Effector memory CD4-positive, alpha-beta T cell (primary cell): ENCODE results near the gene PRRX1.

ENCODE experiments used
- DNase-seq, 3 donors: peaks; one replicate each; pipeline ENCODE4 v3.0.0-alpha.2; 2020
- H3K27ac ChIP-seq: 2 replicates; pipeline ENCODE4 v1.7.0; 2013; ENCODE audit warnings: mild to moderate bottlenecking, low read length, moderate library complexity; ENCODE audit not compliant: insufficient read depth, poor library complexity, severe bottlenecking
- H3K27me3 ChIP-seq: replicated peaks from 2 replicates; pipeline ENCODE4 v1.7.0; 2013; ENCODE audit warnings: mild to moderate bottlenecking, low read length; ENCODE audit not compliant: insufficient read depth, control insufficient read depth, poor library complexity, severe bottlenecking
- H3K36me3 ChIP-seq: 2 replicates; pipeline ENCODE4 v1.7.0; 2013; ENCODE audit warnings: mild to moderate bottlenecking, low read length, moderate library complexity; ENCODE audit not compliant: control insufficient read depth, insufficient read depth
- H3K4me1 ChIP-seq: 2 replicates; pipeline ENCODE4 v1.7.0; 2013; ENCODE audit warnings: low read length, mild to moderate bottlenecking; ENCODE audit not compliant: control insufficient read depth, insufficient read depth, poor library complexity, severe bottlenecking
- H3K4me3 ChIP-seq: 2 replicates; pipeline ENCODE4 v1.7.0; 2013; ENCODE audit warnings: low read length, low read depth, mild to moderate bottlenecking; ENCODE audit not compliant: insufficient read depth, poor library complexity, severe bottlenecking
- H3K9me3 ChIP-seq: 2 replicates; pipeline ENCODE4 v1.7.0; 2013; ENCODE audit warnings: mild to moderate bottlenecking, low read length, moderate library complexity; ENCODE audit not compliant: control insufficient read depth

The PRRX1 gene

GRCh38 chr1:170699696-170700095 lies 35.8 kb downstream of the PRRX1 start:
- H3K36me3 ChIP-seq = no peaks in the 10 kb centered on the region
- H3K9me3 ChIP-seq = no peaks in the 10 kb centered on the region
- no peak overlapping the region for H3K27ac ChIP-seq
- DNase-seq = no peak
- H3K4me1 ChIP-seq = no peaks in the 10 kb centered on the region
- H3K4me3 ChIP-seq = no peak overlapping the region
- no peaks in the 10 kb centered on the region for H3K27me3 ChIP-seq

GRCh38 chr1:170700842-170701615 lies 37.1 kb downstream of the PRRX1 start:
- H3K4me1 ChIP-seq = no peaks in the 10 kb centered on the region
- no peaks in the 10 kb centered on the region for H3K27me3 ChIP-seq
- no peak overlapping the region for H3K4me3 ChIP-seq
- H3K27ac ChIP-seq = no peak overlapping the region
- no peaks in the 10 kb centered on the region for H3K9me3 ChIP-seq
- H3K36me3 ChIP-seq = no peaks in the 10 kb centered on the region
- no peak for DNase-seq

GRCh38 chr1:170701962-170702361 lies 38.0 kb downstream of the PRRX1 start:
- no peak for DNase-seq
- no peak overlapping the region for H3K27ac ChIP-seq
- H3K9me3 ChIP-seq = no peaks in the 10 kb centered on the region
- no peaks in the 10 kb centered on the region for H3K36me3 ChIP-seq
- H3K27me3 ChIP-seq = no peaks in the 10 kb centered on the region
- no peaks in the 10 kb centered on the region for H3K4me1 ChIP-seq
- no peak overlapping the region for H3K4me3 ChIP-seq

- no peaks in the 10 kb centered on the region for H3K36me3 ChIP-seq
- no peak overlapping the region for H3K4me3 ChIP-seq
- H3K27ac ChIP-seq = no peak overlapping the region
- no peak for DNase-seq
- no peaks in the 10 kb centered on the region for H3K27me3 ChIP-seq
- H3K4me1 ChIP-seq = no peaks in the 10 kb centered on the region
- H3K9me3 ChIP-seq = no peaks in the 10 kb centered on the region
Observed at GRCh38 chr1:170703591-170703990, 39.7 kb downstream of the PRRX1 start.

- Histone ChIP-seq H3K27ac (no peak overlapping the region), H3K36me3 (no peaks in the 10 kb centered on the region), H3K4me1 (no peaks in the 10 kb centered on the region), H3K27me3 (no peaks in the 10 kb centered on the region), H3K4me3 (no peak overlapping the region), H3K9me3 (no peaks in the 10 kb centered on the region)
- DNase-seq = no peak
Observed at GRCh38 chr1:170704256-170704655, 40.3 kb downstream of the PRRX1 start.

GRCh38 chr1:170705981-170706380 lies 42.0 kb downstream of the PRRX1 start:
- no peak for DNase-seq
- Histone ChIP-seq H3K27me3 (no peaks in the 10 kb centered on the region), H3K36me3 (no peaks in the 10 kb centered on the region), H3K27ac (no peak overlapping the region), H3K4me3 (no peak overlapping the region), H3K9me3 (no peaks in the 10 kb centered on the region), H3K4me1 (no peaks in the 10 kb centered on the region)

GRCh38 chr1:170707117-170707516 lies 43.2 kb downstream of the PRRX1 start:
- Histone ChIP-seq H3K9me3 (no peaks in the 10 kb centered on the region), H3K4me1 (no peaks in the 10 kb centered on the region), H3K27ac (no peak overlapping the region), H3K36me3 (no peaks in the 10 kb centered on the region), H3K4me3 (no peak overlapping the region), H3K27me3 (no peaks in the 10 kb centered on the region)
- no peak for DNase-seq

GRCh38 chr1:170707959-170708655 lies 44.2 kb downstream of the PRRX1 start:
- Histone ChIP-seq H3K4me1 (no peaks in the 10 kb centered on the region), H3K27ac (no peak overlapping the region)
- DNase-seq = no peak

GRCh38 chr1:170711682-170712081 lies 47.8 kb downstream of the PRRX1 start:
- no peaks in the 10 kb centered on the region for H3K9me3 ChIP-seq
- H3K36me3 ChIP-seq = no peaks in the 10 kb centered on the region
- no peak for DNase-seq
- no peak overlapping the region for H3K4me3 ChIP-seq
- no peak overlapping the region for H3K27ac ChIP-seq
- no peaks in the 10 kb centered on the region for H3K27me3 ChIP-seq
- H3K4me1 ChIP-seq = no peaks in the 10 kb centered on the region

More at GRCh38 chr1:170707959-170708655, 44.2 kb downstream of the PRRX1 start:
- no peaks in the 10 kb centered on the region for H3K36me3 ChIP-seq
- no peak overlapping the region for H3K4me3 ChIP-seq
- H3K27me3 ChIP-seq = no peaks in the 10 kb centered on the region
- H3K9me3 ChIP-seq = no peaks in the 10 kb centered on the region

- H3K27me3 ChIP-seq = no peaks in the 10 kb centered on the region
- H3K27ac ChIP-seq = no peak overlapping the region
- H3K9me3 ChIP-seq = no peaks in the 10 kb centered on the region
- H3K36me3 ChIP-seq = no peaks in the 10 kb centered on the region
- H3K4me3 ChIP-seq = no peak overlapping the region
- no peaks in the 10 kb centered on the region for H3K4me1 ChIP-seq
- DNase-seq = no peak
Observed at GRCh38 chr1:170714163-170714562, 50.2 kb downstream of the PRRX1 start.
